K562 (cell line): ENCODE measurements around the gene ITGAD. TPM values are rescaled to one million over a fixed set of nuclear protein-coding genes. Genes with fewer than 3 reads are reported as not detected.

Experiments
- ATAC-seq: fragments of 200-7000 bp; cut with Tn5 transposase; 3 replicates; pipeline ENCODE4 v1.9.1; 2020; ENCODE audit warnings: moderate library complexity
- BruUV-seq: library from RNA; stranded (reverse); fragments of 400-500 nt; replicated peaks from 2 replicates; lab custom pipeline; 2021; lab: Mats Ljungman, UMichigan
- CTCF ChIA-PET: fragments of 300-600 bp; formaldehyde crosslinking; extraction: SDS; loops from one replicate; lab custom pipeline; 2021; ENCODE audit warnings: low intra/inter-chr PET ratio; lab: Yijun Ruan, JAX
- POLR2A ChIA-PET: fragments of 300-600, 350-650 bp; sonication (Branson Sonifier 250); formaldehyde crosslinking; extraction: SDS; loops from one replicate; lab custom pipeline; 2021; ENCODE audit warnings: antibody characterized with exemption, inconsistent platforms; lab: Yijun Ruan, JAX
- DNase-seq, 4 experiments: peaks; one replicate each; pipeline versions ENCODE4 v3.0.0 to v3.0.0-alpha.2; 2011 to 2018; ENCODE audit warnings: low spot score in 3 of 4, mixed read lengths in 3 of 4; ENCODE audit errors: extremely low read depth in 1 of 4
- FAIRE-seq: peaks from 2 replicates; lab custom pipeline; 2011; peaks lifted over from hg19 to GRCh38; lab: Jason Lieb, UNC
- H2AFZ ChIP-seq: 2 replicates; pipeline ENCODE4 v1.6.0; 2011; ENCODE audit warnings: low read depth, low read length, control low read depth, inconsistent platforms
- H3K27ac ChIP-seq: fragments of 200-600 bp; 3 replicates; pipeline ENCODE4 v1.8.0; 2011; ENCODE audit warnings: low read depth, mild to moderate bottlenecking, control low read depth, inconsistent platforms, low read length, moderate library complexity, mixed read lengths; ENCODE audit errors: extremely low read depth
- H3K27me3 ChIP-seq, 2 experiments: fragments of 300-600 bp in 1 of 2; 2 replicates in 1 of 2; 3 replicates in 1 of 2; pipeline versions ENCODE4 v1.6.0 to v1.8.0; 2011; ENCODE audit warnings: inconsistent platforms in 2 of 2, low read length in 2 of 2, mild to moderate bottlenecking in 1 of 2, mixed read lengths in 1 of 2, moderate library complexity in 1 of 2; ENCODE audit not compliant: control insufficient read depth in 2 of 2, insufficient read depth in 2 of 2
- H3K36me3 ChIP-seq: fragments of 300-600 bp; 3 replicates; pipeline ENCODE4 v1.8.0; 2011; ENCODE audit warnings: mild to moderate bottlenecking, low read length, inconsistent platforms; ENCODE audit not compliant: control insufficient read depth, insufficient read depth
- H3K4me1 ChIP-seq, 2 experiments: fragments of 200-600 bp in 1 of 2; replicated peaks in 1 of 2; 2 replicates in 1 of 2; 3 replicates in 1 of 2; pipeline versions ENCODE4 v1.5.1 to v1.8.0; 2011; ENCODE audit warnings: inconsistent platforms in 2 of 2, low read length in 2 of 2, mild to moderate bottlenecking in 1 of 2, mixed read lengths in 1 of 2, moderate library complexity in 1 of 2; ENCODE audit not compliant: control insufficient read depth in 2 of 2, insufficient read depth in 2 of 2
- H3K4me2 ChIP-seq: 2 replicates; pipeline ENCODE4 v1.6.1; 2011; ENCODE audit warnings: low read length, control low read depth, inconsistent platforms, mixed read lengths; ENCODE audit not compliant: insufficient read depth
- H3K4me3 ChIP-seq: fragments of 200-600 bp; sonication (generic), shearing (Covaris generic); 2 replicates; pipeline ENCODE4 v1.5.1; 2016; ENCODE audit warnings: control low read depth, inconsistent platforms
- H3K79me2 ChIP-seq: fragments of 200-600 bp; 3 replicates; pipeline ENCODE4 v1.8.0; 2011; ENCODE audit warnings: low read length, inconsistent platforms; ENCODE audit not compliant: control insufficient read depth, insufficient read depth
- H3K9ac ChIP-seq, 2 experiments: 2 replicates each; pipeline versions ENCODE4 v1.6.0 to v1.6.1; 2011; ENCODE audit warnings: low read depth in 2 of 2, low read length in 2 of 2, control low read depth in 1 of 2, inconsistent platforms in 1 of 2, mild to moderate bottlenecking in 1 of 2, mixed read lengths in 1 of 2; ENCODE audit not compliant: insufficient read depth in 1 of 2
- H3K9me1 ChIP-seq: one replicate; pipeline ENCODE4 v1.6.0; 2011; ENCODE audit warnings: inconsistent platforms, mild to moderate bottlenecking, low read length, moderate library complexity; ENCODE audit not compliant: control insufficient read depth, insufficient read depth
- H3K9me3 ChIP-seq: replicated peaks from 2 replicates; pipeline ENCODE4 v1.5.1; 2011; ENCODE audit warnings: low read depth, low read length, inconsistent platforms; ENCODE audit not compliant: control insufficient read depth, insufficient read depth
- H4K20me1 ChIP-seq: replicated peaks from 2 replicates; pipeline ENCODE4 v1.6.1; 2011; ENCODE audit warnings: low read length, inconsistent platforms, mixed read lengths; ENCODE audit not compliant: control insufficient read depth, insufficient read depth
- BCOR ChIP-seq: fragments of 450-650 bp; IDR thresholded peaks from 2 replicates; pipeline ENCODE4 v1.6.1; 2016
- COPS2 ChIP-seq: fragments of 450-650 bp; conservative IDR thresholded peaks from 2 replicates; pipeline ENCODE4 v1.6.1; 2016; ENCODE audit warnings: mild to moderate bottlenecking, moderate library complexity
- DACH1 ChIP-seq: fragments of 450-650 bp; IDR thresholded peaks from 2 replicates; pipeline ENCODE4 v1.6.1; 2018; ENCODE audit not compliant: partially characterized antibody
- HDAC1 ChIP-seq, 2 experiments: fragments of 450-650 bp; IDR thresholded peaks; 2 replicates each; pipeline ENCODE4 v1.6.1; 2016 to 2017; ENCODE audit warnings: inconsistent platforms in 1 of 2, mild to moderate bottlenecking in 1 of 2, moderate library complexity in 1 of 2
- HDAC2 ChIP-seq: fragments of 450-650 bp; IDR thresholded peaks from 2 replicates; pipeline ENCODE4 v1.6.1; 2016; ENCODE audit warnings: mild to moderate bottlenecking
- IFI16 ChIP-seq: fragments of 250-450 bp; sonication (Bioruptor Pico); IDR thresholded peaks from 2 replicates; pipeline ENCODE4 v2.1.2; 2022; ENCODE audit warnings: mild to moderate bottlenecking, inconsistent platforms
- MTA1 ChIP-seq: fragments of 450-650 bp; IDR thresholded peaks from 2 replicates; pipeline ENCODE4 v1.6.1; 2017; ENCODE audit warnings: borderline replicate concordance
- RBM17 ChIP-seq: fragments of 200-400 bp; formaldehyde crosslinking; IDR thresholded peaks from 2 replicates; pipeline ENCODE4 v1.6.1; 2017; ENCODE audit warnings: low read depth, mild to moderate bottlenecking, low read length, borderline replicate concordance
- SRSF1 ChIP-seq: fragments of 200-400 bp; formaldehyde crosslinking; IDR thresholded peaks from 2 replicates; pipeline ENCODE4 v1.6.1; 2017; ENCODE audit warnings: mild to moderate bottlenecking, low read depth, low read length, moderate library complexity
- TRIM28 ChIP-seq: fragments of 450-650 bp; IDR thresholded peaks from 2 replicates; pipeline ENCODE4 v1.6.1; 2017
- ZEB2 ChIP-seq: fragments of 450-650 bp; IDR thresholded peaks from 2 replicates; pipeline ENCODE4 v1.6.1; 2016
- ZFX ChIP-seq: sonication (generic); formaldehyde crosslinking; IDR thresholded peaks from 2 replicates; pipeline ENCODE4 v1.8.0; 2022; ENCODE audit warnings: mild to moderate bottlenecking, missing genetic modification reagents, moderate library complexity
- ZNF121 ChIP-seq: sonication (generic); formaldehyde crosslinking; conservative IDR thresholded peaks from 2 replicates; pipeline ENCODE4 v1.8.0; 2022; ENCODE audit warnings: missing genetic modification reagents
- ZNF217 ChIP-seq: sonication (generic); formaldehyde crosslinking; IDR thresholded peaks from 2 replicates; pipeline ENCODE4 v1.8.0; 2022; ENCODE audit warnings: mild to moderate bottlenecking, missing genetic modification reagents
- ZNF224 ChIP-seq: sonication (generic); formaldehyde crosslinking; IDR thresholded peaks from 2 replicates; pipeline ENCODE4 v1.8.0; 2022; ENCODE audit warnings: mild to moderate bottlenecking, missing genetic modification reagents
- ZNF445 ChIP-seq: fragments of 250-450 bp; sonication (Bioruptor Pico); IDR thresholded peaks from 2 replicates; pipeline ENCODE4 v1.4.0; 2020; ENCODE audit warnings: low read depth, mild to moderate bottlenecking, moderate library complexity
- WGBS: fragments of 100-300 bp; shearing (Covaris generic); methylation state at CpG from one replicate; pipeline ENCODE4 v1.1.6; 2016; ENCODE audit warnings: low coverage, mixed read lengths; ENCODE audit not compliant: insufficient coverage; ENCODE audit errors: missing lambda C conversion rate; 5-methylcytosine and 5-hydroxymethylcytosine counted together
- in situ Hi-C: fragments of 300-500 bp; cut with MboI; formaldehyde crosslinking; loops from 4 replicates; pipeline ENCODE4 v1.15.0; 2018; ENCODE audit warnings: inconsistent platforms, mixed read lengths
- intact Hi-C: fragments of 100-400 bp; cut with micrococcal nuclease; formaldehyde crosslinking; loops from 2 replicates; pipeline ENCODE4 v1.14.2; 2022
- polyA plus RNA-seq, 8 experiments: library from polyadenylated mRNA; depleted of rRNA in 4 of 8; stranded (reverse) in 5 of 8; unstranded in 3 of 8; fragments of >200 nt; fragmentation: Nextera tagmentation in 2 of 8; fragmentation: Illumina TruSeq in 1 of 8; extraction: Ambion mirVana in 2 of 8; extraction: Trizol in 1 of 8; gene quantifications; 2 replicates each; pipeline versions ENCODE4 v1.2.1 to v1.2.3, GENCODE V29; 2011 to 2014; ENCODE audit warnings: inconsistent platforms in 1 of 8, missing spikeins in 1 of 8
- total RNA-seq, 7 experiments: library from RNA; depleted of rRNA in 6 of 7; stranded (reverse); fragments of >200 nt in 6 of 7; fragmentation: Illumina TruSeq in 2 of 7; extraction: Trizol in 2 of 7; gene quantifications; 2 replicates each; pipeline versions ENCODE4 v1.2.1 to v1.2.3, GENCODE V29; 2011 to 2021; ENCODE audit warnings: low replicate concordance in 1 of 7

The ITGAD gene
- total and polyA plus RNA-seq, 9 of the 15 experiments (the other 6 are each of a cell fraction or from before 2014, with no cell fraction given): not detected

DNA sequence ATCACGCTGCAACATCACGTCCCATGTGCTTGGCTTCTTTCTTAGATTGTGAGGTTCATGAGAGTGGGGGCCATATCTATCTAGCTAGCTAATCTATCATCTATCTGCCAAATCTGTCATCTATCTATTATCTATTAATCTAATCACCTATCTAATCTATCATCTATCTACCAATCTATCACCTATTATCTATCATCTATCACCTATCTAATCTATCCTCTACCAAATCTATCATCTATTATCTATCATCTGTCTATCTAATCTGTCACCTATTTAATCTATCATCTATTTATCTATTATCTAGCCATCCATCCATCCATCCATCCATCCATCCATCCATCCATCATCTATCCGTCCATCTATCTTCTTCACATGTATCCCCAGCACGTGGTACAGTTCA, 20.8 kb downstream of the ITGAD start:
- H3K36me3 ChIP-seq: no peaks in the 10 kb centered on the region
- H3K27ac ChIP-seq: no peak overlapping the region
- in situ Hi-C loops (no loop called here), intact Hi-C loops (no loop called here)
- H3K27me3 ChIP-seq: peaks cover 10 to 57% of the 10 kb centered on the region in 2 experiments; a peak in 3 of 5 replicates
- no peaks in the 10 kb centered on the region for H3K79me2 ChIP-seq
- POLR2A ChIA-PET: no interaction called here
- no peak overlapping the region for H3K4me3 ChIP-seq
- no peak for FAIRE-seq
- CTCF ChIA-PET: no interaction called here
- H4K20me1 ChIP-seq: no peaks in the 10 kb centered on the region
- no TSS peak for BruUV-seq
- no peak for ATAC-seq
- no peaks in the 10 kb centered on the region for H3K9me3 ChIP-seq
- WGBS: 0% methylated on average over 4 of the region's 4 CpGs
- no peak for DNase-seq
- H3K4me1 ChIP-seq: peaks cover 0 to 9% of the 10 kb centered on the region in 2 experiments; a peak in 2 of 5 replicates
- H3K4me2 ChIP-seq: no peak overlapping the region
- H3K9me1 ChIP-seq: no peaks in the 10 kb centered on the region
- H3K9ac ChIP-seq: no peak overlapping the region
- no peak overlapping the region for H2AFZ ChIP-seq
- TF ChIP-seq IFI16 (no peak), ZNF217 (CRISPR knock-in tag) (no peak), HDAC2 (0 out of 2 replicates have a peak, but pooled peaks have one; percentile 42), MTA1 (peak; percentile 89), DACH1 (peak; percentile 83), COPS2 (no peak), ZNF445 (no peak), ZFX (no peak), TRIM28 (no peak), ZEB2 (0 out of 2 replicates have a peak, but pooled peaks have one; percentile 21), ZNF121 (CRISPR knock-in tag) (no peak), HDAC1 (IDR thresholded peaks at IDR 0.05) (0 out of 4 replicates have a peak, but pooled peaks of 1 of the 2 experiments have one; percentile 18), BCOR (peak; percentile 36; the same call in 1 of the 2 replicates), SRSF1 (no peak), ZNF224 (CRISPR knock-in tag) (no peak), RBM17 (no peak)
